Skeletal muscle cell (primary cell): ENCODE results near the gene ATP5F1D.

Source experiments
- DNase-seq: peaks from one replicate; pipeline ENCODE4 v3.0.0-alpha.2; 2010; ENCODE audit warnings: low read depth
- H3K4me3 ChIP-seq: 2 replicates; pipeline ENCODE4 v1.5.1; 2011; ENCODE audit warnings: low read depth, mild to moderate bottlenecking, control low read depth, low read length, moderate library complexity

The ATP5F1D gene

GRCh38 chr19:1230783-1231489, 10.6 kb upstream of the ATP5F1D start:
- no peak for DNase-seq
- H3K4me3 ChIP-seq = no peak overlapping the region

DNA sequence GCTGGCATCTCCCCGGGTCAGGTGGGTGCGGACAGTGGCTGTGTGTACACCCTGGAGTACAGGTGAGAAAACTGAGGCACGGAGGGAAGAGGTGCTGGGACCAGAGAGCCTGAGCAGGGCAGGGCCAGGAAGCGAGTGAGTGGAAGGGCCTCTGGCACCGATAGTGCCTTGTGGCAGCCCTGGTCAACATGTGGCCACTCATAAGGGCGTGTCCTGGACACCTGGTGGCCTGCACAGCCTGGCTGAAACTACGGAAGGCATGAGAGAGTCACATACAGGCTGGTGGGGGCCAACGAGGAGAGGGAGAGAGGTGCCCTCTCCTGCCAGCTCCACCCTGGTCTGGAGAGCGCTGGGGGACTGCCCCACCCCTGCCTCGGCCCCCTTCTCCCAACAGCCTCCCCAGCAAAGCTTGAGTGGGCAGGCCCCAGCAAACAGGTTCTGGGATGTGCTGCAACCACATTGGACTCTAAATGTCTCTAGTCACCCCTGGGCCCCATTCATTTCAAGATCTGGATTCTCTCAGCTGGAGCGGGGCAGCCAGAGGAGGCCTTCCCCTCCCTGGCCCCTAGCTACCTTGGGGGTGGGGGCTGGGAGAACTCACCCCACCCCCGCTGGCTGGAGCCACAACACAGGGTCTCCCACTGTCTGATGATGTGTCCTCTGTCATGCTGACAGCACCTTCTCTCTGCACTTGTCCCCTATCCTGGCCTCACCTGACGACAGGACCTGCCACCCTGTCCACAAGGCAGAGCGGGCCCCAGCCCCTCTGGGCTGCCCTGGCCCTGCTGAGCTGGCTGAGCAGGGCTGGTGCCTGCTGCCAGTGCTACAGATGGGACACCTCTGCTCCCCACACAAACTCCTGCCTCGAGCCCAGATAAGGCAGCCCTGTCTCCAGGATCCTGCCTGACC, 9.6 kb upstream of the ATP5F1D start:
- no peak for DNase-seq
- H3K4me3 ChIP-seq = no peak overlapping the region

DNA sequence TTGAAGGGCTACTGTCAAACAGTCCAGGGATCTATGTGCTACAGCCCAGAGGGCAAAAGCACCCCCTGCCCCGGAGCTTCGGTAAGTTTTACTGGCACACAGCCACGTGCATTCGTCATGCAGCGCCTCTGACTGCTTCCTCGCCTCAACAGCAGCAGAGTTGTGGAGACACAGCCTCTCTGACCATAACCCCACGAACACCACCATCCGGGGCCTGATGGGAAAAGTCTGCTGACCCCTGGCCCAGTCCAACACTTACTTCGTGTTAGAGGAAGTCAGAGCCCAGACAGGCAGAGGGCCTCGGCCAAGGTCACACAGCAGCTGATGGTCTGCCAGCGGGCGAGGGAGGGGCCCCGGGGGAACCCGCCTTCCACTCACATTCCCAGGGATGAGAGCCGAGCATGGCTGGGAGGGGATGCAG, 8.9 kb upstream of the ATP5F1D start:
- no peak overlapping the region for H3K4me3 ChIP-seq
- no peak for DNase-seq

DNA sequence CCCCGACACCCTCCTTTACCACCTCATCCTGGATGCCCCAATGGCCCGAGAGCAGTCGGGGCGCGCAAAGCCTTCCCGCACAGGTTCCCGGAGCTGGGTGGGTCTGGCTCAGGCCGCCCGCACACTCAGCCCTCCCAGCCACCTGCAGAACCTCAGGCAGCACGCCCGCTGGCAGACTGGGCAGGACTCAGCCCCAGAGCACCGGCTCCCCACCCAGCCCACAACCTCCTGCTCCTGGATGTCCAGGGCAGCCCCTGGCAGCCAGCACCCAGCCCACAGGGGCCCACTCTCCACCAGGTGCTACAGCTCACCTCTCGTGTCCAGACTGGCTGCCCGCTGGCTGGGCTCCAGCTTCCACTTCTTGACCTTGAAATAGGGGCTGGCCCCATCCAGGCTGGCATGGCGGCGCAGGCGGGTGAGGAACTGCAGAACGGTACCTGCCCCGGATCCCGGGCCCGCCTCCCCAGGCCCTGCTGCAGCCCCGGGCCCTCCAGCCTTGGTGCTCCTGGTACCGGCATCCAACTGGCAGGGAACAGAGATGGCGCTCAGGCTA, 8.4 kb upstream of the ATP5F1D start:
- H3K4me3 ChIP-seq = no peak overlapping the region
- DNase-seq = no peak

GRCh38 chr19:1234051-1234954, 7.2 kb upstream of the ATP5F1D start:
- no peak for DNase-seq
- no peak overlapping the region for H3K4me3 ChIP-seq

DNA sequence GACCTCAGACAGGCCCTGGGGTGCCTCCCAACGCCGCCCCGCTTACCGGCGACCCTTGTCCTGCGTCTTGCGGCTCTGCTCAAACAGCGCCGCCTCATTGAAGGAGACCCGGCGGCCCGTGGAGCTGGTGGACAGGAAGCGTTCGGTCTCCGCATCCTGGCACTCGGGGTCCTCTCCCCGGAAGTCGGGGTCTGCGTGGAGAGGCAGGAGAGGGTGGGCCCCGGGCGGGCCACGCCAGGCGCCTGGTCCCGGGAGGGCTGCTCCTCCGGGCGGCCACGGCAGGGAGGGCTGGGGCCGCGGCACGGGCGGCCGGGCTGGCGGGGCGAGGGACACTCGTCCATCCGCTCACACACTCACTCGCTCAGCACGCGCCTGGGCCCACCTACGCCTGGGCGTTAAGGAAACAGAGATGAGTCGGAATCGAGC, 6.6 kb upstream of the ATP5F1D start:
- no peak for DNase-seq
- H3K4me3 ChIP-seq = no peak overlapping the region

GRCh38 chr19:1235625-1236538, 5.7 kb upstream of the ATP5F1D start:
- DNase-seq = no peak
- H3K4me3 ChIP-seq = peak overlapping the region; percentile 67

- DNase-seq = no peak
- peak overlapping the region; percentile 67 for H3K4me3 ChIP-seq
These were observed 5.0 kb upstream of the ATP5F1D start for GRCh38 chr19:1236576-1236975.

GRCh38 chr19:1237027-1237659, 4.4 kb upstream of the ATP5F1D start:
- no peak for DNase-seq
- H3K4me3 ChIP-seq = peak overlapping the region; percentile 67

GRCh38 chr19:1237754-1238368, 3.7 kb upstream of the ATP5F1D start, which contains the start of gene CBARP:
Gene CBARP (minus strand): TSS chr19:1238005. CDS start chr19:1236100, 1,905 bp downstream.
- no peak for DNase-seq
- H3K4me3 ChIP-seq = peak within 1 kb of the TSS; percentile 67

DNA sequence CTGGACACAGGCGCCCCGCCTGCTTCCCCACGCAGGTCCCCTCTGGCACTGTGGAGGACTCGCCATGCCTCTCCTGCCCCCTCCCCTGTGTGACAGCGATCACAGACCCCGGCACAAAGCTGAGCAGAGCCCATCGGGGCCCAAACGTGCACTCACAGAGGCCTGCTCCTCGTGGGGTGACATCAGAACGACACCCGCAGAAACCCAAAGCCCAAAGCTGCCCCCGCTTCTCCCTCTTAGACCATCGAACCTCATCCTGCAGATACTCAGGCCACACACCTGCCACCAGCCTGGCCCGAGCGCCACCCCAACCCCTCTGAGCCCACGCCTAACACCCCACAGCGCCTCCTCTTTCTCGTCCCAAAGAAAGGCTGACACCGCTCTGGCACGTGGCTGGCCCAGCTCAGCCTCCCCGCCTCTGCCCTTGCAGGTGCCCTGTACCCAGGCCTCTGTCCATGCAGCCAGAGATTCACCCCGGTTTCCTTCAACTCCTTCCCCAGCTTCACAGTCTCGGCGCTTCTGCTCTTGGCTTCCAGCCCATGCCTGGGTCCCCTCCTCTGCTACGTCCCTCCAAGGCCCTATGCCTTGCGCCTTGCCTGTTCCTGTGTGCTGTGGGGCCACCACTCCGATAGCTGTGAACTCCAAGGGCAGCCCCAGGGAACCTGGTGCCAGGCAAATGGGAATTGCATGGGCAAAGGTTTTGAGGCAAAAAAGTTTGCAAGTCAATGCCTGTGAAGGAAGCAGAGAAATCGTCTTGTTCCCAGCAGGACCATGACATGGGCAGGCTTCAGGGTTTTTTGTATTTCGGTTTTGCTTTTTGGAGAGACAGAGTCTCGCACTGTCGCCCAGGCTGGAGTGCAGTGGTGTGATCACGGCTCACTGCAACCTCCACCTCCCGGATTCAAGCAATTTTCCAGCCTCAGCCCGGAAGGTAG, 2.9 kb upstream of the ATP5F1D start:
- no peak for DNase-seq
- peak overlapping the region; percentile 38 for H3K4me3 ChIP-seq

- H3K4me3 ChIP-seq = no peak overlapping the region
- DNase-seq = no peak
These were observed 2.1 kb upstream of the ATP5F1D start for GRCh38 chr19:1239420-1239795.

- peak; percentile 68 for DNase-seq
- peak overlapping the region; percentile 39 for H3K4me3 ChIP-seq
These were observed 1.5 kb upstream of the ATP5F1D start for GRCh38 chr19:1239796-1240737.

- no peak for DNase-seq
- peak overlapping the region; percentile 76 for H3K4me3 ChIP-seq
These were observed 626 bp upstream of the ATP5F1D start for GRCh38 chr19:1240925-1241324.
